Activated B cell treated with CpG ODN at 0.5 μM for 24 hours (primary cell): Measurements from ENCODE around the gene PHRF1. TPM values are rescaled to one million over a fixed set of nuclear protein-coding genes. Genes with fewer than 3 reads are reported as not detected.

Source experiments
- ATAC-seq: fragments of 200-7000 bp; cut with Tn5 transposase; one replicate; pipeline ENCODE4 v1.10.0; 2021; ENCODE audit warnings: low read depth, mild to moderate bottlenecking, moderate library complexity
- CTCF ChIA-PET: fragments of 350-600 bp; sonication (Branson Sonifier 250); formaldehyde crosslinking; loops from one replicate; lab custom pipeline; 2021; ENCODE audit warnings: antibody characterized with exemption; lab: Charles Lee
- POLR2A ChIA-PET: fragments of 350-600 bp; sonication (Branson Sonifier 250); formaldehyde crosslinking; loops from one replicate; lab custom pipeline; 2021; ENCODE audit warnings: antibody characterized with exemption; lab: Charles Lee
- DNase-seq: peaks from one replicate; pipeline ENCODE4 v3.0.0; 2022
- H3K27ac Mint-ChIP-seq: one replicate; pipeline ENCODE4 v1.8.0; 2020; ENCODE audit warnings: mixed read lengths
- H3K27me3 Mint-ChIP-seq: one replicate; pipeline ENCODE4 v1.8.0; 2021; ENCODE audit warnings: mixed read lengths
- H3K36me3 Mint-ChIP-seq: one replicate; pipeline ENCODE4 v1.8.0; 2021; ENCODE audit warnings: low read depth, mixed read lengths
- H3K4me1 Mint-ChIP-seq: one replicate; pipeline ENCODE4 v1.8.0; 2021; ENCODE audit warnings: mixed read lengths
- H3K4me3 Mint-ChIP-seq: one replicate; pipeline ENCODE4 v1.8.0; 2020; ENCODE audit warnings: mild to moderate bottlenecking, mixed read lengths
- H3K9me3 Mint-ChIP-seq: one replicate; pipeline ENCODE4 v1.8.0; 2020; ENCODE audit warnings: mixed read lengths
- intact Hi-C: fragments of 100-400 bp; cut with micrococcal nuclease; formaldehyde crosslinking; loops from one replicate; pipeline ENCODE4 v1.15.1; 2024
- total RNA-seq: library from RNA; stranded (reverse); gene quantifications from 2 replicates; pipeline ENCODE4 v1.2.3, GENCODE V29; 2022
- TF ChIP-seq, protein P1 (sequence below): fragments of 200-600 bp; IDR thresholded peaks from one replicate; pipeline ENCODE4 v1.8.0; 2022; ENCODE audit warnings: antibody characterized with exemption, mild to moderate bottlenecking

PHRF1 gene
- total RNA-seq, 1 donor from 2014 or later = 49.6 TPM

DNA sequence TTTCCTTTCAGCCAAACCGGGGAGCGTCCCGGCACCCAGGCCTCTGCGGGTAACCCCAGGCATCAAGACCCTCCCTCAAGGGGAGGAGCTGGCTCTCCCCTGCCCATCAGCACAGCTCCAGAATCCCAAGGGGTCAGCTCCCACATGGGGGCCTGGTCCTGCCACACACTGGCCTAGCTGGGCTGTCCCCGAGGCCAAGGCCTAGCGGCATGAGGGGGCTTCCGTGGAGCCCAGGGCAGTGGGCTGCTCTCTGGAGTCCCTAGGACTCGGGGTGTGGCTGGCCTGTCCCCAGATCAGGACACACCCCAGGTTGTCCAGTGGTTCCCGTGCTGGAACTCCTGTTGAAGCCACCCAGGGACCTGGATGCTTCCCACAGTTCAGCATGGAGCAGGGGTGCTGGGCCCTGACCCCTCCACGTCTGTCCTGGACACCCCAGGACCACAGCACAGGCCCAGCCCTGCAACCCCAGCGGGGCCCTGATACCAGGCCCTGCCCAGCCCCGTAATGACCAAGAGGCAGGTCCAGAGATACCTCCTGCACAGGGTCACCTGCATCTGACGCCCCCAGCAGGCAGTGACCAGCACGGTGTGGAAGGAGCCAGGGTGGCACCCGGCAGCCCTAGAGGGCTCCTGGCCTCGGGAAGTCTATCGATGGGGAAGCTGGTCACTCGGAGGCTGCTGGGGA, 46.4 kb upstream of the PHRF1 start:
- H3K27ac Mint-ChIP-seq = no peak overlapping the region
- H3K4me1 Mint-ChIP-seq = peaks cover 4% of the 10 kb centered on the region
- H3K36me3 Mint-ChIP-seq = peaks cover 21% of the 10 kb centered on the region
- ATAC-seq (no peak), DNase-seq (no peak)
- no peaks in the 10 kb centered on the region for H3K9me3 Mint-ChIP-seq
- TF ChIP-seq, protein P1, sequence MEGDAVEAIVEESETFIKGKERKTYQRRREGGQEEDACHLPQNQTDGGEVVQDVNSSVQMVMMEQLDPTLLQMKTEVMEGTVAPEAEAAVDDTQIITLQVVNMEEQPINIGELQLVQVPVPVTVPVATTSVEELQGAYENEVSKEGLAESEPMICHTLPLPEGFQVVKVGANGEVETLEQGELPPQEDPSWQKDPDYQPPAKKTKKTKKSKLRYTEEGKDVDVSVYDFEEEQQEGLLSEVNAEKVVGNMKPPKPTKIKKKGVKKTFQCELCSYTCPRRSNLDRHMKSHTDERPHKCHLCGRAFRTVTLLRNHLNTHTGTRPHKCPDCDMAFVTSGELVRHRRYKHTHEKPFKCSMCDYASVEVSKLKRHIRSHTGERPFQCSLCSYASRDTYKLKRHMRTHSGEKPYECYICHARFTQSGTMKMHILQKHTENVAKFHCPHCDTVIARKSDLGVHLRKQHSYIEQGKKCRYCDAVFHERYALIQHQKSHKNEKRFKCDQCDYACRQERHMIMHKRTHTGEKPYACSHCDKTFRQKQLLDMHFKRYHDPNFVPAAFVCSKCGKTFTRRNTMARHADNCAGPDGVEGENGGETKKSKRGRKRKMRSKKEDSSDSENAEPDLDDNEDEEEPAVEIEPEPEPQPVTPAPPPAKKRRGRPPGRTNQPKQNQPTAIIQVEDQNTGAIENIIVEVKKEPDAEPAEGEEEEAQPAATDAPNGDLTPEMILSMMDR = no peak
- intact Hi-C loops = loop anchor here (10.0 kb wide), 1 partner anchor 385 kb away; the partner anchor contains the start of gene CHID1
- H3K27me3 Mint-ChIP-seq = no peaks in the 10 kb centered on the region
- CTCF ChIA-PET = no interaction called here
- no peak overlapping the region for H3K4me3 Mint-ChIP-seq
- POLR2A ChIA-PET = no interaction called here

DNA sequence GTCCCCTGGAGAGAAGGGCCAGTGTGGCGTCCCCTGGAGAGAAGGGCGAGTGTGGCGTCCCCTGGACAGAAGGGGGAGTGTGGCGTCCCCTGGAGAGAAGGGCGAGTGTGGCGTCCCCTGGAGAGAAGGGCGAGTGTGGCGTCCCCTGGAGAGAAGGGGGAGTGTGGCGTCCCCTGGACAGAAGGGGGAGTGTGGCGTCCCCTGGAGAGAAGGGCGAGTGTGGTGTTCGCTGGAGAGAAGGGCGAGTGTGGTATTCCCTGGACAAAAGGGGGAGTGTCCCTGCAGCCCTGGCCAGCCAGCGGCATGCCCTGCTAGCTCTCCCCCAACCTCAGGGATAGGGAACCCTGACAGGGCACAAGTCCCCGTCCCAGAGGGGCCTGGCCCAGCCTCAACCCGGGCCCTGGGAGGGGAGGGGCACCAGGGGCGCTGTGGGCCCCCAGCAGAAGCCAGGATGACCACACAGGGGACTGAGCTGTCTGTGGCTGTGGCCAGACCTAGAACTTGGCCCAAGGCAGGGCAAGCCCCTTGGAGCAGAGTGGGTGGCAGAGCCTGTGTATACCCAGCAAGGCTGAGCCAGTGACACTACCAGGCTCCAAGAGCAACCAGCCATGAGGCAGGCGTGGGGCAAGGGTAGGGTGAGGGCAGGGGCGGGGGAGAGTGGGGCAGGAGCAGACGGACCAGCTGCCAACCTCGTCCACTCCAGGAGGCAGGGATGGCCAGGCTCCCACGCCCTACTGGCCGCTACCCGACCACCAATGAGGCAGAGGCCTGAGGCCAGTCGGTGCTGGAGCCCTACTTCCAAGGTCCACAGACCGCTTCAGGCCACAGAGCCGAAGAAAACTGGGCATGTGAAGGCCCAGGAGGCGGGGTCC, 45.1 kb upstream of the PHRF1 start:
- intact Hi-C loops = loop anchor here (10.0 kb wide), 1 partner anchor 384 kb away; the partner anchor contains the start of gene CHID1
- Mint-ChIP-seq H3K36me3 (peaks cover 22% of the 10 kb centered on the region), H3K4me1 (peaks cover 5% of the 10 kb centered on the region), H3K27ac (no peak overlapping the region), H3K9me3 (no peaks in the 10 kb centered on the region), H3K4me3 (no peak overlapping the region), H3K27me3 (no peaks in the 10 kb centered on the region)
- ChIA-PET CTCF (no interaction called here), POLR2A (interaction anchor here (0.6 to 1.0 kb wide), 2 partner anchors 25 to 166 kb away, joined by 3 to 4 read pairs; partner anchors contain the start of gene RNH1)
- DNase-seq (no peak), ATAC-seq (no peak)
- TF ChIP-seq, protein P1 = no peak

DNA sequence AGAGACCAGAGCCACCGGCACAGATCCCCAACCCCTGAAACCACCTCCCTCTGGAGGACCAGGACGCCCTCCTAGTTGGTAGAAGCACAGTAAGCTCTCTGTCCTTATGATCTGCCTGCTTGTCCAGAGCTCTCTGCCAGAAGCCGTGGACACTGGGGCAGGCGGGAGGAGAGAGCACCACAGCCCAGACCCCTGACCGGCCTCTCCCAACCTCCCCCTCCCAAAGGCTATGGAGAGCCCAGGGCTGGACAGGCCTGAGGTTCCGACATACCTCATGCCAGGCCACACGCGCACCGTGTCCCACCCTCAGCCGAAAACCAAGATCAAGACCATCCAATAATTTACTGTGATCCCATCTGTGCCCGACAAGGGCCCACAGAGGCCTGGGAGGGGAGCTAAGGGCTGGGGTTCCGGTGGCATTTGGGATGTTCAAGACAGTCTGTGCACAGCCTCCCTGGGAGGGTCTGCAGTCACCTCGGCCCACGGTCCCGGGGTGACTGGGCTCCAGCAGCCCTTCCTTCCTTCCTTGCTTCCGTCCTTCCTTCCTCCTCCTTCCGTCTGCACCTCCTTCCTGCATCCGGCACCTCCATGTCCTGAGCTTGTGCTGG, 44.2 kb upstream of the PHRF1 start:
- ChIA-PET POLR2A (interaction anchor here (0.6 to 1.0 kb wide), 3 partner anchors 25 to 165 kb away, joined by 3 to 4 read pairs (median 3); partner anchors contain the start of genes LMNTD2 and RNH1), CTCF (no interaction called here)
- TF ChIP-seq, protein P1 = no peak
- Mint-ChIP-seq H3K4me3 (no peak overlapping the region), H3K36me3 (peaks cover 23% of the 10 kb centered on the region), H3K9me3 (no peaks in the 10 kb centered on the region), H3K27ac (no peak overlapping the region), H3K4me1 (peaks cover 9% of the 10 kb centered on the region), H3K27me3 (no peaks in the 10 kb centered on the region)
- intact Hi-C loops = loop anchor here (10.0 kb wide), 1 partner anchor 383 kb away; the partner anchor contains the start of gene CHID1
- ATAC-seq (no peak), DNase-seq (no peak)

- DNase-seq = no peak
These were observed 43.7 kb upstream of the PHRF1 start for GRCh38 chr11:532527-532985.

More at GRCh38 chr11:532527-532985, 43.7 kb upstream of the PHRF1 start:
- ChIA-PET CTCF (no interaction called here), POLR2A (interaction anchor here (0.7 to 1.0 kb wide), 3 partner anchors 26 to 85 kb away, joined by 3 to 4 read pairs (median 3); partner anchors contain the start of genes LMNTD2 and RNH1)
- TF ChIP-seq, protein P1 = no peak
- Mint-ChIP-seq H3K4me3 (no peak overlapping the region), H3K4me1 (peaks cover 11% of the 10 kb centered on the region), H3K27ac (no peak overlapping the region), H3K36me3 (peaks cover 23% of the 10 kb centered on the region), H3K9me3 (no peaks in the 10 kb centered on the region), H3K27me3 (no peaks in the 10 kb centered on the region)
- no peak for ATAC-seq
- intact Hi-C loops = loop anchor here (10.0 kb wide), 1 partner anchor 382 kb away; the partner anchor contains the start of gene CHID1
